Nephron (organoid): Measurements from ENCODE around the gene FBXL12.
A peak's percentile ranks its signal among the peaks of the same experiment; 100 is the strongest.
"Not testable (repeated sequence)": the region's sequence is repeated elsewhere in the genome, so short reads cannot be mapped to it uniquely, and the experiment has no call there.

Experiments used
- H3K27ac Mint-ChIP-seq, 3 experiments: 2 replicates each; pipeline ENCODE4 v1.8.0; 2020; ENCODE audit warnings: mixed read lengths in 3 of 3, mild to moderate bottlenecking in 2 of 3, moderate library complexity in 1 of 3
- H3K27me3 Mint-ChIP-seq: 2 replicates; pipeline ENCODE4 v1.8.0; 2021; ENCODE audit warnings: low read depth, mild to moderate bottlenecking, moderate library complexity, mixed read lengths
- H3K36me3 Mint-ChIP-seq: 2 replicates; pipeline ENCODE4 v1.8.0; 2020; ENCODE audit warnings: low read depth, mixed read lengths
- H3K4me1 Mint-ChIP-seq: 2 replicates; pipeline ENCODE4 v1.8.0; 2020; ENCODE audit warnings: mixed read lengths
- H3K4me3 Mint-ChIP-seq, 3 experiments: 2 replicates each; pipeline ENCODE4 v1.8.0; 2020; ENCODE audit warnings: mild to moderate bottlenecking in 3 of 3, mixed read lengths in 3 of 3, moderate library complexity in 2 of 3
- H3K9me3 Mint-ChIP-seq: 2 replicates; pipeline ENCODE4 v1.8.0; 2020; ENCODE audit warnings: mixed read lengths
- CTCF ChIP-seq, 3 experiments: fragments of 200-600 bp; sonication (generic); IDR thresholded peaks; one replicate each; pipeline ENCODE4 v1.5.0; 2021; ENCODE audit warnings: antibody characterized with exemption in 3 of 3; ENCODE audit not compliant: unreplicated experiment in 3 of 3

Gene FBXL12

GRCh38 chr19:9792206-9793070 lies 26.4 kb downstream of the FBXL12 start:
- Mint-ChIP-seq H3K27me3 (peaks cover 4% of the 10 kb centered on the region), H3K4me3 (peak overlapping the region; percentile 87 to 100 (median 90)), H3K27ac (peak overlapping the region; percentile 96 to 97 (median 97)), H3K9me3 (no peaks in the 10 kb centered on the region), H3K36me3 (no peaks in the 10 kb centered on the region), H3K4me1 (peaks cover 33% of the 10 kb centered on the region)
- no peak for TF ChIP-seq CTCF (IDR thresholded peaks at IDR 0.05; ENCODE audit: unreplicated experiment in 3 of 3)

GRCh38 chr19:9791552-9792205 lies 27.2 kb downstream of the FBXL12 start:
- Mint-ChIP-seq H3K9me3 (no peaks in the 10 kb centered on the region), H3K36me3 (no peaks in the 10 kb centered on the region), H3K4me3 (peak overlapping the region; percentile 87 to 100 (median 90)), H3K27me3 (peaks cover 4% of the 10 kb centered on the region), H3K27ac (peak overlapping the region; percentile 96 to 97 (median 97)), H3K4me1 (peaks cover 35% of the 10 kb centered on the region)
- no peak for TF ChIP-seq CTCF (IDR thresholded peaks at IDR 0.05; ENCODE audit: unreplicated experiment in 3 of 3)

- not testable (repeated sequence) for H3K36me3 Mint-ChIP-seq, H3K9me3 Mint-ChIP-seq, H3K27me3 Mint-ChIP-seq
- peaks cover 31% of the 10 kb centered on the region for H3K4me1 Mint-ChIP-seq
- H3K27ac Mint-ChIP-seq = peak overlapping the region; percentile 96 to 97 (median 97)
- H3K4me3 Mint-ChIP-seq = peak overlapping the region; percentile 87 to 100 (median 90)
Observed at GRCh38 chr19:9791073-9791367, 27.9 kb downstream of the FBXL12 start.

- not testable (repeated sequence) for H3K36me3 Mint-ChIP-seq, H3K9me3 Mint-ChIP-seq, H3K27me3 Mint-ChIP-seq
Observed at GRCh38 chr19:9789579-9789978, 29.3 kb downstream of the FBXL12 start.

GRCh38 chr19:9789066-9789465 lies 29.8 kb downstream of the FBXL12 start:
- TF ChIP-seq CTCF (IDR thresholded peaks at IDR 0.05; ENCODE audit: unreplicated experiment in 3 of 3) = no peak
- H3K27ac Mint-ChIP-seq = peak overlapping the region; percentile 96 to 98 (median 97)
- no peaks in the 10 kb centered on the region for H3K36me3 Mint-ChIP-seq
- H3K27me3 Mint-ChIP-seq = peaks cover 4% of the 10 kb centered on the region
- H3K4me3 Mint-ChIP-seq = peak overlapping the region; percentile 59 to 83 (median 77)
- no peaks in the 10 kb centered on the region for H3K9me3 Mint-ChIP-seq
- H3K4me1 Mint-ChIP-seq = peaks cover 45% of the 10 kb centered on the region

More at GRCh38 chr19:9789579-9789978, 29.3 kb downstream of the FBXL12 start:
- peaks cover 39% of the 10 kb centered on the region for H3K4me1 Mint-ChIP-seq
- peak overlapping the region; percentile 59 to 83 (median 77) for H3K4me3 Mint-ChIP-seq
- H3K27ac Mint-ChIP-seq = peak overlapping the region; percentile 96 to 98 (median 97)

- Mint-ChIP-seq H3K27ac (peak overlapping the region; percentile 96 to 98 (median 97)), H3K4me3 (peak overlapping the region in 2 of 3 experiments; percentile 59 to 83), H3K4me1 (peaks cover 48% of the 10 kb centered on the region)
- not testable (repeated sequence) for H3K9me3 Mint-ChIP-seq, H3K27me3 Mint-ChIP-seq, H3K36me3 Mint-ChIP-seq
Observed at GRCh38 chr19:9788604-9789003, 30.3 kb downstream of the FBXL12 start.

GRCh38 chr19:9786819-9787218 lies 32.1 kb downstream of the FBXL12 start:
- peaks cover 48% of the 10 kb centered on the region for H3K4me1 Mint-ChIP-seq
- H3K27ac Mint-ChIP-seq = peak overlapping the region; percentile 99 to 100 (median 99)
- no peak for TF ChIP-seq CTCF (IDR thresholded peaks at IDR 0.05; ENCODE audit: unreplicated experiment in 3 of 3)
- no peaks in the 10 kb centered on the region for H3K9me3 Mint-ChIP-seq
- peaks cover 10% of the 10 kb centered on the region for H3K36me3 Mint-ChIP-seq
- no peaks in the 10 kb centered on the region for H3K27me3 Mint-ChIP-seq
- H3K4me3 Mint-ChIP-seq = peak overlapping the region; percentile 70 to 91 (median 74)
